ENCODE data around the gene SPRYD4. TPM values are rescaled to one million over a fixed set of nuclear protein-coding genes. Genes with fewer than 3 reads are reported as not detected.
"Not testable (repeated sequence)": the region's sequence is repeated elsewhere in the genome, so short reads cannot be mapped to it uniquely, and the experiment has no call there.

Gene SPRYD4
- 1 to 10 TPM; 3.9 to 4.2 TPM for total RNA-seq

GRCh38 chr12:56468216-56469006 lies at the start of gene SPRYD4:
Gene SPRYD4, plus strand, starts transcription at chr12:56468578. Its CDS starts 14 bp downstream, at chr12:56468592.
- peaks cover 15% of the 10 kb centered on the region for H3K4me1 Mint-ChIP-seq

GRCh38 chr12:56420411-56420810 lies 48.0 kb upstream of the SPRYD4 start:
- Mint-ChIP-seq H3K27ac (no peak overlapping the region), H3K4me1 (no peaks in the 10 kb centered on the region), H3K36me3 (ENCODE audit: low read depth) (peaks cover 86% of the 10 kb centered on the region), H3K9me3 (no peaks in the 10 kb centered on the region), H3K27me3 (no peaks in the 10 kb centered on the region), H3K4me3 (no peak overlapping the region)
- ATAC-seq (replicated peaks), result no peak

More at GRCh38 chr12:56468216-56469006, at the start of gene SPRYD4:
- peak within 1 kb of the TSS; percentile 97 for H3K4me3 Mint-ChIP-seq
- no peaks in the 10 kb centered on the region for H3K9me3 Mint-ChIP-seq
- H3K27me3 Mint-ChIP-seq, result no peaks in the 10 kb centered on the region
- peak within 1 kb of the TSS; percentile 98 for H3K27ac Mint-ChIP-seq
- peaks cover 37% of the 10 kb centered on the region for H3K36me3 Mint-ChIP-seq (ENCODE audit: low read depth)
- peak; percentile 98 for ATAC-seq (replicated peaks)

GRCh38 chr12:56425193-56425592 lies 43.2 kb upstream of the SPRYD4 start:
- Mint-ChIP-seq H3K4me1 (no peaks in the 10 kb centered on the region), H3K36me3 (ENCODE audit: low read depth) (peaks cover 78% of the 10 kb centered on the region), H3K27ac (peak overlapping the region; percentile 24), H3K27me3 (no peaks in the 10 kb centered on the region), H3K9me3 (no peaks in the 10 kb centered on the region), H3K4me3 (no peak overlapping the region)
- ATAC-seq (replicated peaks), result no peak

- H3K9me3 Mint-ChIP-seq, result no peaks in the 10 kb centered on the region
- peaks cover 78% of the 10 kb centered on the region for H3K36me3 Mint-ChIP-seq (ENCODE audit: low read depth)
- H3K27ac Mint-ChIP-seq, result no peak overlapping the region
- H3K4me1 Mint-ChIP-seq, result no peaks in the 10 kb centered on the region
- H3K4me3 Mint-ChIP-seq, result no peak overlapping the region
- ATAC-seq (replicated peaks), result no peak
- no peaks in the 10 kb centered on the region for H3K27me3 Mint-ChIP-seq
Observed at GRCh38 chr12:56425940-56426438, 42.4 kb upstream of the SPRYD4 start.

- Mint-ChIP-seq H3K36me3 (ENCODE audit: low read depth) (peaks cover 63% of the 10 kb centered on the region), H3K4me3 (no peak overlapping the region), H3K4me1 (no peaks in the 10 kb centered on the region), H3K27ac (no peak overlapping the region), H3K9me3 (no peaks in the 10 kb centered on the region), H3K27me3 (no peaks in the 10 kb centered on the region)
- no peak for ATAC-seq (replicated peaks)
Observed at GRCh38 chr12:56431288-56431687, 37.1 kb upstream of the SPRYD4 start.

- H3K27me3 Mint-ChIP-seq, result no peaks in the 10 kb centered on the region
- no peak overlapping the region for H3K27ac Mint-ChIP-seq
- peaks cover 63% of the 10 kb centered on the region for H3K36me3 Mint-ChIP-seq (ENCODE audit: low read depth)
- no peaks in the 10 kb centered on the region for H3K9me3 Mint-ChIP-seq
- H3K4me3 Mint-ChIP-seq, result no peak overlapping the region
- no peaks in the 10 kb centered on the region for H3K4me1 Mint-ChIP-seq
- ATAC-seq (replicated peaks), result no peak
Observed at GRCh38 chr12:56431850-56432249, 36.5 kb upstream of the SPRYD4 start.

- H3K27ac Mint-ChIP-seq, result no peak overlapping the region
- H3K4me3 Mint-ChIP-seq, result no peak overlapping the region
- no peaks in the 10 kb centered on the region for H3K27me3 Mint-ChIP-seq
- H3K36me3 Mint-ChIP-seq (ENCODE audit: low read depth), result peaks cover 40% of the 10 kb centered on the region
- no peaks in the 10 kb centered on the region for H3K9me3 Mint-ChIP-seq
- no peak for ATAC-seq (replicated peaks)
- H3K4me1 Mint-ChIP-seq, result no peaks in the 10 kb centered on the region
Observed at GRCh38 chr12:56434828-56435227, 33.5 kb upstream of the SPRYD4 start.

- no peak overlapping the region for H3K4me3 Mint-ChIP-seq
- H3K9me3 Mint-ChIP-seq, result no peaks in the 10 kb centered on the region
- H3K36me3 Mint-ChIP-seq (ENCODE audit: low read depth), result peaks cover 13% of the 10 kb centered on the region
- no peak overlapping the region for H3K27ac Mint-ChIP-seq
- ATAC-seq (replicated peaks), result no peak
- no peaks in the 10 kb centered on the region for H3K27me3 Mint-ChIP-seq
- peaks cover 4% of the 10 kb centered on the region for H3K4me1 Mint-ChIP-seq
Observed at GRCh38 chr12:56437430-56438176, 30.8 kb upstream of the SPRYD4 start.

- ATAC-seq (replicated peaks); H3K36me3 Mint-ChIP-seq (ENCODE audit: low read depth); H3K27me3 Mint-ChIP-seq; H3K4me3 Mint-ChIP-seq; H3K9me3 Mint-ChIP-seq; H3K27ac Mint-ChIP-seq: not testable (repeated sequence)
- H3K4me1 Mint-ChIP-seq, result peaks cover 12% of the 10 kb centered on the region
Observed at GRCh38 chr12:56443208-56443607, 25.2 kb upstream of the SPRYD4 start.

- Mint-ChIP-seq H3K9me3 (no peaks in the 10 kb centered on the region), H3K36me3 (ENCODE audit: low read depth) (no peaks in the 10 kb centered on the region), H3K4me1 (peaks cover 16% of the 10 kb centered on the region), H3K4me3 (peak within 1 kb of the TSS; percentile 92), H3K27me3 (no peaks in the 10 kb centered on the region), H3K27ac (peak within 1 kb of the TSS; percentile 95)
- ATAC-seq (replicated peaks), result peak; percentile 98
Observed at GRCh38 chr12:56448860-56449621, 19.3 kb upstream of the SPRYD4 start, which contains the start of gene TIMELESS. Gene TIMELESS, minus strand, starts transcription at chr12:56449426. Its CDS starts 15,256 bp downstream, at chr12:56434170.

GRCh38 chr12:56449622-56449984 lies 18.8 kb upstream of the SPRYD4 start:
- peak overlapping the region; percentile 92 for H3K4me3 Mint-ChIP-seq
- H3K36me3 Mint-ChIP-seq (ENCODE audit: low read depth), result no peaks in the 10 kb centered on the region
- no peak for ATAC-seq (replicated peaks)
- no peaks in the 10 kb centered on the region for H3K9me3 Mint-ChIP-seq
- H3K27me3 Mint-ChIP-seq, result no peaks in the 10 kb centered on the region
- H3K27ac Mint-ChIP-seq, result peak overlapping the region; percentile 95
- H3K4me1 Mint-ChIP-seq, result peaks cover 12% of the 10 kb centered on the region

- Mint-ChIP-seq H3K4me1 (peaks cover 9% of the 10 kb centered on the region), H3K27me3 (no peaks in the 10 kb centered on the region), H3K36me3 (ENCODE audit: low read depth) (no peaks in the 10 kb centered on the region), H3K9me3 (no peaks in the 10 kb centered on the region), H3K27ac (peak overlapping the region; percentile 95), H3K4me3 (peak overlapping the region; percentile 92)
- no peak for ATAC-seq (replicated peaks)
Observed at GRCh38 chr12:56450241-56450640, 18.1 kb upstream of the SPRYD4 start.

- Mint-ChIP-seq H3K27me3 (no peaks in the 10 kb centered on the region), H3K27ac (peak overlapping the region; percentile 50), H3K9me3 (no peaks in the 10 kb centered on the region), H3K4me1 (peaks cover 9% of the 10 kb centered on the region), H3K36me3 (ENCODE audit: low read depth) (no peaks in the 10 kb centered on the region), H3K4me3 (peak overlapping the region; percentile 92)
- no peak for ATAC-seq (replicated peaks)
Observed at GRCh38 chr12:56451147-56451546, 17.2 kb upstream of the SPRYD4 start.

GRCh38 chr12:56454557-56454956 lies 13.8 kb upstream of the SPRYD4 start, which contains the start of gene MIP:
Gene MIP, minus strand, starts transcription at chr12:56454657. Its CDS starts 44 bp downstream, at chr12:56454613.
- Mint-ChIP-seq H3K36me3 (ENCODE audit: low read depth) (no peaks in the 10 kb centered on the region), H3K4me3 (no peak within 1 kb of the TSS), H3K4me1 (peaks cover 5% of the 10 kb centered on the region), H3K9me3 (no peaks in the 10 kb centered on the region), H3K27ac (no peak within 1 kb of the TSS), H3K27me3 (no peaks in the 10 kb centered on the region)
- no peak for ATAC-seq (replicated peaks)

All from activated T-helper 17 cell treated with anti-CD3 and anti-CD28 coated beads, Interleukin-2, amount 50 U/mL, for 72 hours (primary cell).